ENCODE measurements around the gene SYTL1.

The SYTL1 gene, protein sequence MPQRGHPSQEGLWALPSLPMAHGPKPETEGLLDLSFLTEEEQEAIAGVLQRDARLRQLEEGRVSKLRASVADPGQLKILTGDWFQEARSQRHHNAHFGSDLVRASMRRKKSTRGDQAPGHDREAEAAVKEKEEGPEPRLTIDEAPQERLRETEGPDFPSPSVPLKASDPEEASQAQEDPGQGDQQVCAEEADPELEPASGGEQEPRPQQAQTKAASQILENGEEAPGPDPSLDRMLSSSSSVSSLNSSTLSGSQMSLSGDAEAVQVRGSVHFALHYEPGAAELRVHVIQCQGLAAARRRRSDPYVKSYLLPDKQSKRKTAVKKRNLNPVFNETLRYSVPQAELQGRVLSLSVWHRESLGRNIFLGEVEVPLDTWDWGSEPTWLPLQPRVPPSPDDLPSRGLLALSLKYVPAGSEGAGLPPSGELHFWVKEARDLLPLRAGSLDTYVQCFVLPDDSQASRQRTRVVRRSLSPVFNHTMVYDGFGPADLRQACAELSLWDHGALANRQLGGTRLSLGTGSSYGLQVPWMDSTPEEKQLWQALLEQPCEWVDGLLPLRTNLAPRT

DNA sequence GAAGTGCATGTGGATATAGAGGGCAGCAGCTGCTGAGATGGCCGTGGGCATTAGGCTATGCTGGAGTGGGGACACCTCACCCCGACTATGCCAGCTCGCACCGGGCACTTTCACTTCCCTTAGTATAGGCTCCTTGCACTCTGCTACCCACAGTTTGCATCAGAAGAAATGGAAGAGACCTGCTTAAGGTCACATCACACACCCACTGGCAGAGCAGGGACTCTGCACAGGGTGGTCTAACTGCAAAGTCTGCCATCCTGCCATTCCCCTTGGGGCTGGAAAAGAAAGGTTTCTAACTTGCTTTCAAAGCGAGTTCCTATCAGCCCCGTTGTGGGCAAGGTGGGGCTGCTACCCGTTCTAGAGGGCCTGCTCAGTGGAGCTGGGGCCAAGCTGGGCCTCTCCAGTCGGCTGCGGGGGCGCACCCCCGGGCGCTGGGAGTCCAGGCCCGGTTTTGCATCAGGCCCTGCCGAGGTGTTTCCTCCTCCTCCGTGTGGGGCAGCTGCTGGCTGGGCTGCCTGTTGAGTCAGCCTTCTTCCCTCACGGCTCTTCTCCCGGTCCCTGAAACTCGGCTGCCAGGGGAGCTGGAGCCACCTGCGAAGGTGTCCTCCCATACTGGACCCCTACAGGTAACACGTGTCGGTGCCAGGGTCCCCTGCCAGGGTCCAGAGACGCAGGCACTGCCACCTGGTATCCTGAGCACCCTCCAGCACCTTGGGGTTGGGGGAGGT lies at the start of gene SYTL1:
Gene SYTL1, plus strand, starts transcription at position 498 of the 728 bp plus-strand sequence. CDS start 3,313 bp downstream, outside the sequence.
- peak; percentile 84 for DNase-seq

DNA sequence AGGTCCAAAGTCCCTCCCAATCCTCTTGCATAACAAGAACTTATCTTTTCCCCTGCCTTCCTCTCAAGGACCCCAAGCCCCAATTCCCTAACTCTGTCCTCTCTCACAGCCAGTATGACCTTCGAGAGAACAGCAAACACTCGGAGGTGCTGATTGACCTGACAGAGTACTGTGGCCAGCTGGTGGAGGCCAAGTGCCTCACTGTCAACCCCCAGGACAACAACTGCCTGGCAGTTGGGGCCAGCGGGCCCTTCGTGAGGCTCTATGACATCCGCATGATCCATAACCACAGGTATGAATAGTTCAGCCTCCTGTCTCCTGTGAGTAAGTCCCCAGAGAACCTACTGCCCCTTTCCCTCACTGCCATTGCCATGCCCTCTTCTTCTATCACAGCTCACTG lies 49.7 kb upstream of the SYTL1 start:
- no peak for DNase-seq

DNA sequence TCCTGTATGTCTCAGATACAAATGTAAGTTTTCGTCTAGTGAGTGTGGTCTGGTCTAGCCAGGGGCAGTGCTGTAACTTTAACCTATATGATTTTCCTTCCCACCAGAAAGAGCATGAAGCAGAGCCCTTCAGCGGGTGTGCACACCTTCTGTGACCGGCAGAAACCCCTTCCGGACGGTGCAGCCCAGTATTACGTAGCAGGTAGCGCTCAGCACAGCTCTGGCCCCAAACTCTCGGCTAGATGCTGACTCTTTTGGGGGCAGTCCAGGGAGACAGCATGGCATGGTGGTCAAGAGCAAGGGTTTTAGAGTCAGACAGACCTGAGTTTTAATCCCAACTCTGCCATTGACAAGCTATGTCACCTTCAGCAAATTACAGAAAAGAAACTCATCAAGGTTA lies 47.9 kb upstream of the SYTL1 start:
- DNase-seq: no peak

- peak; percentile 76 for DNase-seq
Measured at GRCh38 chr1:27296773-27297291, 45.0 kb upstream of the SYTL1 start.

DNA sequence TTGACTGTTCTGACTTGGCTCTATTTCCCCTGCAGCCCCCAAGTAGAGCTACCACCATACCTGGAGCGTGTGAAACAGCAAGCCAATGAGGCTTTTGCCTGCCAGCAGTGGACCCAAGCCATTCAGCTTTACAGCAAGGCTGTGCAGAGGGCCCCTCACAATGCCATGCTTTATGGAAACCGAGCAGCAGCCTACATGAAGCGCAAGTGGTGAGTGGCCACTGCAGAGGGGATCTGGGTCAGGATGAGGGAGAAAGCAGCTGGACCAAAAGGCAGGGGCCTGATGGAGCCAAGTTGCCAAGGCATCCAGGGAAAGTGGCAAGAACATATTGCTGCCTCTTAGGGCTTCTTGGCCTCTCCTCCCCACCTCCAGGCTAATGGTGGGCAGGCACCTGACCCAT lies 43.9 kb upstream of the SYTL1 start:
- DNase-seq: no peak

- no peak for DNase-seq
Measured at GRCh38 chr1:27298632-27299384, 43.0 kb upstream of the SYTL1 start.

GRCh38 chr1:27299385-27300271 lies 42.2 kb upstream of the SYTL1 start:
- peak; percentile 64 for DNase-seq

GRCh38 chr1:27300341-27301051 lies 41.3 kb upstream of the SYTL1 start:
- peak; percentile 94 for DNase-seq

DNA sequence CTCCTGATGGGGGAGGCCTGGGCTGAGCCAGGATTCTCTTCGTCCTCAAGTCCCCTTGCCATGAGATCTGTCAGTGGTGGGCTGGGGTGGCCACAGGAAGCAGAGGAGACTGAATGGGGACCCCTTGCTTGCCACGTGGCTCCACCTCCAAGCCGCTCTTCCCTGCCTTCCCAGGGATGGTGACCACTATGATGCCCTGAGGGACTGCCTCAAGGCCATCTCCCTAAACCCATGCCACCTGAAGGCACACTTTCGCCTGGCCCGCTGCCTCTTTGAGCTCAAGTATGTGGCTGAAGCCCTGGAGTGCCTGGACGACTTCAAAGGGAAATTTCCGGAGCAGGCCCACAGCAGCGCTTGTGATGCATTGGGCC lies 40.8 kb upstream of the SYTL1 start:
- DNase-seq: no peak

GRCh38 chr1:27301582-27302199 lies 40.1 kb upstream of the SYTL1 start:
- no peak for DNase-seq

GRCh38 chr1:27302612-27303011 lies 39.2 kb upstream of the SYTL1 start:
- DNase-seq: no peak

DNA sequence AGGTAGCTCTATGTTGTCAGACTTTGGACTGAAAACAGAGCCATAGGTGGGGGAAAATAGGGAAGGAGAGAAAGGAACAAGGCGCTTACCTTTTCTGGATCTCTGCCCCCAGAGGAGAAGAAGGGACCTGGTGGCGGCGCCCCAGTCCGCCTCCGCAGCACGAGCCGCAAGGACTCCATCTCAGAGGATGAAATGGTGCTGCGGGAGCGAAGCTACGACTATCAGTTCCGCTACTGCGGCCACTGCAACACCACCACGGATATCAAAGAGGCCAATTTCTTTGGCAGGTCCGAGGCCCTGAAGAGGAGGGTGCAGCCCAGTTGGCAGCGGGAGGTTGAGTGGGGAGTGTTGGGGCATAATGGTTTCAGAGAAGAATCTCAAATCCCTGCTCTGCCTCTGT lies 38.3 kb upstream of the SYTL1 start:
- DNase-seq: no peak

DNA sequence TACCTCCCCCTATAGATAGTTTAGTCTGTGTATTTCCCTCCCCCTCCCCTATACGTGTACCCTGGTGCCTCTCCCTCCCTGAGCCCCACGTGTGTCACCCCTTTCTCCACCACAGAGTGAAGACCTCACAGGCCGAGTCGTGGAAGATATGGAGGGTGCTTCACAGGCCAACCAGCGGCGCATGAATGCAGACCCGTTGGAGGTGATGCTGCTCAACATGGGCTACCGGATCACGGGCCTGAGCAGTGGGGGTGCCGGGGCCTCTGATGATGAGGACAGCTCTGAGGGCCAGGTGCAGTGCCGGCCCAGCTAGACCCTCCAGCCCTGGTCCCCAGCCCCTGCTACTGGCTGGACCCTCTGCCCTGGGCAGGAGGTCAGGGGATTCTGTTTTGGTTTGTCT lies 35.8 kb upstream of the SYTL1 start:
- DNase-seq: no peak

DNA sequence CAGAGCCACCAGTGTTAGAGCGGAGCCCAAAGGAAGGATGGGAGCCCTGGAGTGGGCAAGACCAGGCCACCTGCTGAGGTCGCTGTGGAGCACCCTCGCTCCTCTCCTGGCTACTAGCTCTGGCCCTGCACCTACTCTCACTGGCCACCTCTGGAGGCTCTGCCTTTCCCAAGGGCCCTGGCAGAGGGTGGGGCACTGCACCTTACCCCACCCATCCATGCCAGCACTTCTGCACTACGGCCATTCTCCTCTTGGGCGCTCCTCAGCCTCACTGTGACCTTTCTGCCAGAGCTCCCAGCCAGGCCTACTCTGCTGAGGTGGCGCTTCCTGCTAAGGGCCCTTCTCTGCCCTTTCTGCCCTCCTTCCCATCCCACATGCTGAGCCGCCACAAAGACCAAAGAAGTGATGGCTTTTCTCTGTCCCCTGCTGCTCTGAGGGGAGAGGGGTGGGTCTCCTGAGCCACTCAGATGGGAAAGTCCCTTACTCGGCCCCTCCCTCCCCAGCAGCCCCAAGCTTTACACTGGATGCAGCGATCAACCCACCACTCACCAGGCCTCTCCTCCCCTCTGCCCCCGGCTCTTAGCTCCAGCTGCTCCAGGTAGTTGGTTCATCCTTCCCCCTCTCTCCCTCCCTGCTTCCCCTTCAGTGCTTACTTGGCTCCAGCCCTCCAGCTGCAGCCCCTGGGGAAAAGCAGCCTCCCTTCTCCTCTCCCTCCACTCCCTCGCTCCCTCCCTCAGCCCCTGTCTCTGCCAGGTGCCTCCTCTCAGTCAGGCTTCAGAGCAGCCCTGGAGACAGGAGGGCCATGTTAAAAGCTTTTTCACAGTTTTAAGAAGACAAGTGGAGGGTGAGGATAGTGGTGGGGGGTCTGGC lies 34.7 kb upstream of the SYTL1 start:
- DNase-seq: peak; percentile 80

- peak; percentile 66 for DNase-seq
Measured at GRCh38 chr1:27307874-27308598, 33.8 kb upstream of the SYTL1 start.

GRCh38 chr1:27314169-27314568 lies 27.7 kb upstream of the SYTL1 start:
- DNase-seq: no peak

DNA sequence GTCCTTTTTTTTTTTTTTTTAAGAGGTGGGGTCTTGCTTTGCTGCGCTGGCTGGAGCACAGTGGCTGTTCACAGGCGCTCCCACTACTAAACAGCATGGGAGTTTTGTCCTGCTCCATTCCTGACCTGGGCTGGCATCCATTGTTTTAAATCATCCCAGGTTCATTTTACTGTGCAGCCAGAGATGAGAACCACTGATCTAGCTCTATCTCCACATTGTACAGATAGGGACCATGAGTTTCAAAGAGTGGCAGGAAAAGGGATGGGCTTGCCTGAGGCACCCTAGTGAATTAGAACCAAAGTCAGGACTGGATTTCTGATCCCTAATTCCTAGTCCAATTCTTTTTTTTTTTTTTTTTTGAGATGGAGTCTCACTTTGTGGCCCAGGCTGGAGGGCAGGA lies 27.1 kb upstream of the SYTL1 start:
- DNase-seq: no peak

- no peak for DNase-seq
Measured at GRCh38 chr1:27316860-27317259, 25.0 kb upstream of the SYTL1 start.

DNA sequence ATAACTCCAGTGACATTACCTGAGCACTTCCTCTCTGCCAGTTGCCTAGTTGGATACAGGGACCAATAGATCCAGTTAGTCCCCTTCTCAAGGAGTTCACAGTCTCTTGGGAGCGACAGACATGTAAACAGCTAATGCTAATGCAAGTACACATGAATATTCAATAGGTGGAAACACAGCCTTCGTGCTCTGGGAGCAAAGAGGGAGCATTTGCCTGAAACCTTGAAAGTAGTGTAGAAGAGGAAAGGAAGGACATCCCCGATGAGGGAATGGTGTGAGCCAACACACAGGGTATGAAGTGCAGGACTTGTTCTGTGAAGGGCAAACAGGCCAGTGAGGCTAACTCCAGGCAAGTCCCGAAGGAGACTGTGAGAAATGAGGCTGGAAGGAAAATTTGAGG lies 23.7 kb upstream of the SYTL1 start:
- peak; percentile 69 for DNase-seq
